Subcutaneous abdominal adipose tissue (tissue), 5 donors: ENCODE data around the gene CAP1.
"Not testable (repeated sequence)": the region's sequence is repeated elsewhere in the genome, so short reads cannot be mapped to it uniquely, and the experiment has no call there.

ENCODE experiments used
- H3K27ac ChIP-seq: one replicate; pipeline ENCODE4 v1.7.0; 2013; ENCODE audit warnings: low read depth, mild to moderate bottlenecking, inconsistent platforms, low read length, moderate library complexity
- H3K27me3 ChIP-seq, 5 donors: one replicate each; pipeline ENCODE4 v1.7.0; 2013; ENCODE audit warnings: low read length in 5 of 5, inconsistent platforms in 1 of 5; ENCODE audit not compliant: control insufficient read depth in 5 of 5, insufficient read depth in 4 of 5
- H3K36me3 ChIP-seq, 5 donors: one replicate each; pipeline ENCODE4 v1.7.0; 2013; ENCODE audit warnings: low read length in 5 of 5; ENCODE audit not compliant: control insufficient read depth in 5 of 5, insufficient read depth in 5 of 5
- H3K4me1 ChIP-seq, 5 donors: one replicate each; pipeline ENCODE4 v1.7.0; 2013; ENCODE audit warnings: low read length in 5 of 5, mild to moderate bottlenecking in 3 of 5, moderate library complexity in 1 of 5; ENCODE audit not compliant: control insufficient read depth in 5 of 5, insufficient read depth in 5 of 5
- H3K4me3 ChIP-seq, 5 donors: one replicate each; pipeline ENCODE4 v1.7.0; 2013; ENCODE audit warnings: low read length in 5 of 5, low read depth in 1 of 5
- H3K9ac ChIP-seq, 5 donors: one replicate each; pipeline ENCODE4 v1.7.0; 2013; ENCODE audit warnings: low read length in 5 of 5, mild to moderate bottlenecking in 4 of 5, moderate library complexity in 3 of 5
- H3K9me3 ChIP-seq, 5 donors: one replicate each; pipeline ENCODE4 v1.7.0; 2013; ENCODE audit warnings: low read length in 5 of 5; ENCODE audit not compliant: control insufficient read depth in 5 of 5
- donor health status: healthy.
- donor health status: healthy.
- donor health status: healthy.
- donor health status: healthy.
- donor health status: healthy.

Gene CAP1

GRCh38 chr1:40030528-40031135 is 9.9 kb upstream of the CAP1 start:
- Histone ChIP-seq H3K27me3 (no peaks in the 10 kb centered on the region), H3K27ac (no peak overlapping the region), H3K36me3 (no peaks in the 10 kb centered on the region), H3K9ac (no peak overlapping the region), H3K4me1 (peaks cover 0 to 6% (median 0%) of the 10 kb centered on the region in 5 donors), H3K9me3 (peaks cover 0 to 5% (median 5%) of the 10 kb centered on the region in 5 donors), H3K4me3 (no peak overlapping the region)

DNA sequence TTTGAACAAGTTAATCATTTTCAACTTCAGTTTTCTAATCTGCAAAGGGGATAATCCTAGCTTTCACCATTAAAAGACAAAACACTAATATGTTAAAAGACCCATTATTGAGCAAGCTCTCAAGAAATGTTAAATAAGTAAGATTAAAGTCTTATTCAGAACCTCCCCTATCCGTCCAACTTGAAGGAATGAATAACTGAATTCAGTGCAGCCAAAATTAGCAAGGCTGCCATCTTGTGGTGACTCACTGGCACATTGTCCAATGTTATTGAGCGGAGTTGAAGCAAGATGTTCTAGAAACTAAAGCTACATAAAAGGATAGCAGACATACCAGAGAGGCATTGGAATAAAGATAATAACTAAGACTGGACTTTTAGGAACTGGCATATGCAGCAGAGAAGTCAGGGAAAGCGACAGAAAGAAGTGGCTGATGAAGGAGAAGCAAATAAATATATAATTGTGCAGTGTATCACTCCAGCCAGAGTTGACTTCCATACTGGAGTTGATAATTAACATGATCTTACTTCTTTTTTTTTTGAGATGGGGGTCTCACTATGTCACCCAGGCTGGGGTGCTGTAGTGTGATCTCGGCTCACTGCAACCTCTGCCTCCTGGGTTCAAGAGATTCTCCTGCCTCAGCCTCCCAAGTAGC is 8.2 kb upstream of the CAP1 start:
- no peak overlapping the region for H3K9ac ChIP-seq
- no peaks in the 10 kb centered on the region for H3K9me3 ChIP-seq
- peaks cover 3 to 18% (median 14%) of the 10 kb centered on the region in 5 donors for H3K4me1 ChIP-seq
- H3K27ac ChIP-seq = no peak overlapping the region
- no peak overlapping the region for H3K4me3 ChIP-seq
- H3K36me3 ChIP-seq = no peaks in the 10 kb centered on the region
- H3K27me3 ChIP-seq = no peaks in the 10 kb centered on the region

GRCh38 chr1:40034869-40035268 is 5.7 kb upstream of the CAP1 start:
- Histone ChIP-seq H3K4me3 (no peak overlapping the region), H3K9ac (no peak overlapping the region), H3K36me3 (no peaks in the 10 kb centered on the region), H3K4me1 (peaks cover 6 to 35% (median 28%) of the 10 kb centered on the region in 5 donors), H3K27ac (no peak overlapping the region), H3K9me3 (no peaks in the 10 kb centered on the region), H3K27me3 (no peaks in the 10 kb centered on the region)

DNA sequence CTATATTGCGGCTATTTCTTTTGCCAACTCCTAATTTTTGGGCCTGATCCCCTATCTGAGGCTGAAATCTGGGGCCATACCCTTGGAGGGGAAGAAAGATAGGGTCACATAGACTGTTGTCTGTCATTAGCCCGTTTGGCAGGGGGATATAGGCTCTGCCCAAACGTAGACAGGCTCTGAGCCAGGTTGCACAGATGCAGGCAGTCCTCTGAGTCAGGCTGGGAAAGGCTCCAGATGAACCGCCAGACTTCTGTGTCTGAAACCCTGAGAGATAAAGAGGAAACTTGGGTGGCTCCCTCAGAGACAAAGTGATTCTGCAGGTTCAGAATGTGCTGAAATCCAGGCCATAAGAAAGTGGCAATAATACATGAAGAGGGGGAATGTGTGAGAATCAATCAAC is 4.0 kb upstream of the CAP1 start:
- no peaks in the 10 kb centered on the region for H3K27me3 ChIP-seq
- H3K4me3 ChIP-seq = no peak overlapping the region
- no peaks in the 10 kb centered on the region for H3K9me3 ChIP-seq
- H3K27ac ChIP-seq = peak overlapping the region; percentile 15
- H3K36me3 ChIP-seq = no peaks in the 10 kb centered on the region
- H3K4me1 ChIP-seq = peaks cover 6 to 46% (median 35%) of the 10 kb centered on the region in 5 donors
- H3K9ac ChIP-seq = peak overlapping the region in 2 of 5 donors; percentile 52 to 56

DNA sequence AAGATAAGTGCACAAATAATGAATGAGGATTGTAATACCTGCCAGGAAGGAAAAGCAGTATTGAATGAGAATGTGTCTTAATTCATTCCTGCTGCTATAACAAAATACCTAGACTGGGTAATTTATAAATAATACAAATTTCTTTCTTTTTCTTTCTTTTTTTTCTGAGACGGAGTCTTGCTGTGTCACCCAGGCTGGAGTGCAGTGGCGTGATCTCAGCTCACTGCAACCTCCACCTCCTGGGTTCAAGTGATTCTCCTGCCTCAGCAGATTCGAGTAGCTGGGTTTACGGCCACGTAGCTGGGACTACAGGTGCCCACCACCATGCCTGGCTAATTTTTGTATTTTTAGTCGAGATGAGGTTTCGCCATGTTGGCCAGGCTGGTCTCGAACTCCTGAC is 3.3 kb upstream of the CAP1 start:
- H3K27me3 ChIP-seq, H3K4me3 ChIP-seq, H3K27ac ChIP-seq, H3K9me3 ChIP-seq, H3K36me3 ChIP-seq: not testable (repeated sequence)
- peak overlapping the region in 1 of 5 donors; percentile 56 for H3K9ac ChIP-seq
- peaks cover 9 to 53% (median 42%) of the 10 kb centered on the region in 5 donors for H3K4me1 ChIP-seq

DNA sequence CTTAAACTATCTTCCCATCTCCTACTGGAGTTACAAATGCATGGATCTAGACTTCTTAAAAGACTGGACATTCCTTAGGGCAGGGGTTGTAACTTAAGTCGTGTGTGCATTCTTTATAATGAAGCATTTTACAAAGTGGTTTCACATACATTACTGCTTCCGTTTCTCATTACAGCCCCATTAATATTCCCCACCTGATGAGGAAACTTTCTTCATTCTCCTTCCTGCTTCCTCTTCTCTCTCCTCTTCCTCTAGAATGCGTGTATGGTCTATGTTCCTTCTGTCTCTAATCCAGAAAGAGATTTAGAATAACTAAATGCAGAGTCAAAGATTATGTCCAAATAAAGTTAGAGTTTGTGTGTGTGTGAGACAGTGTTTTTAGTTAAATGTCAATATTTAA is 1.8 kb upstream of the CAP1 start:
- Histone ChIP-seq H3K4me3 (no peak overlapping the region), H3K27ac (peak overlapping the region; percentile 98), H3K4me1 (peaks cover 12 to 67% (median 55%) of the 10 kb centered on the region in 5 donors), H3K9me3 (no peaks in the 10 kb centered on the region), H3K27me3 (no peaks in the 10 kb centered on the region), H3K9ac (peak overlapping the region in 3 of 5 donors; percentile 93 to 99 (median 98)), H3K36me3 (peaks cover 0 to 5% (median 3%) of the 10 kb centered on the region in 5 donors)

DNA sequence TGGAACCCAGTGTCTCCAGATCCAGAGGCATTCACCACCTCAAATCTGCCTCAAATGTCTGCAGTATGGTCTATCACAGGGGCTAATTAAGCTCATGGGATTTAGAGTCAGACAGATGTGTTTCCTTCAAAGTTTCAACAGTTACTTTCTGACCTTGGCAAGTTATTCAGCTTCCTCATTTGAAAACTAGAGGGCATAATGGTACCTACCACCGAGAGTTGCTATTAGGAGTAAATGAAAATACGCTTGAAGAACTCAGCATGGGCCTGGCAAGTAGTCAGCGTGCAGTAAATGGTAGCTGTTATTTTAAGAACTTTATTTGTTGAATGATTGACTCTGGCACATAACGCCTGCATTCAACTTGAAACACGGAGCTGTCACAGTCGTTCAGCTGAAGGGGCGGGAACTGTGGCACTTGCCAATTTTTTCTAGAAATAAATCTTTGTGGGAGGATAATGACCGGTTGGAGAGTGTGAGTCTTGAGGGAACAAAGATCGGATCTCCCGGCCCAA is 1.2 kb upstream of the CAP1 start:
- Histone ChIP-seq H3K27me3 (no peaks in the 10 kb centered on the region), H3K4me1 (peaks cover 12 to 72% (median 61%) of the 10 kb centered on the region in 5 donors), H3K9me3 (no peaks in the 10 kb centered on the region), H3K27ac (peak overlapping the region; percentile 98), H3K4me3 (peak overlapping the region; percentile 79 to 98 (median 96)), H3K9ac (peak overlapping the region; percentile 44 to 99 (median 93)), H3K36me3 (peaks cover 0 to 5% (median 3%) of the 10 kb centered on the region in 5 donors)

DNA sequence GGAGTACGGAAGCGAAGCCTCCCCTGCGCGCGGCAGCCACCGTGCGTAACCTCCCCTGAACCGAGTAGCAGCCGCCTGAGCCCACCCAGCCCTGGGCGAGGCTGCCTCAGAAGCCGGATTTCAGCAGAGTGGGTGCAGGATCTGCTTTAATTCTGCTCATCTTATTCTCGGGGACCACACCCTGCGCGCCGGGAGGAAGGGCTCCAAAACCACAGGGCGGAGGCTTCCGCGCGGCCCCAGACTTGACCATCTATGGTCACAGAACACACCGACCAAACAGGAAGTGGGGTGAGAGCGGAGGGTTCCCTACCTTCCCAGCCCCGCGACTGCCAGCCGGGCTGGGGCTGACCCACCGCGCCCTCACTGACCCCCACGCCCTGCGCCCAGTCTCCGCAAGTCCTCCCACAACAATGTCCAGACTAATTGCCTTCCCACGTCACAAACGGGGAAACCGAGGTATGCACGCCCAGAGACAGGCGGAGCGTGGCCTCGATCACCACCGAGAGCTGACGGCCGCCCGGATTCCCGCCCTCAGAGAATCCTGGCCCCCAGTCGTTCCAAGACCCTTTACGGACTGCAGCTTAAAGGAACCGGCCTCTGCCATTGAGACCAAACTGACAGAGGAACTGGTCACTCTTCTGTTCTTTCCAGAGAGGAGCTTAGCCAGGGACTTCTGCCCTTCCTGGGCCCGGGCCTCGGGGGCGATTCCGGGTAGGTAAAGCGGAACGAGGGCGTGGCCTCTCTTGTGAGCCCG is 595 bp upstream of the CAP1 start:
- Histone ChIP-seq H3K9me3 (no peaks in the 10 kb centered on the region), H3K4me3 (peak overlapping the region; percentile 79 to 98 (median 96)), H3K9ac (peak overlapping the region; percentile 44 to 99 (median 93)), H3K4me1 (peaks cover 12 to 70% (median 64%) of the 10 kb centered on the region in 5 donors), H3K27ac (peak overlapping the region; percentile 98), H3K27me3 (no peaks in the 10 kb centered on the region), H3K36me3 (peaks cover 0 to 6% (median 3%) of the 10 kb centered on the region in 5 donors)

- Histone ChIP-seq H3K36me3 (peaks cover 0 to 8% (median 3%) of the 10 kb centered on the region in 5 donors), H3K27me3 (no peaks in the 10 kb centered on the region), H3K9ac (peak overlapping the region; percentile 84 to 99 (median 96)), H3K4me1 (peaks cover 12 to 78% (median 65%) of the 10 kb centered on the region in 5 donors), H3K4me3 (peak overlapping the region; percentile 84 to 98 (median 96)), H3K9me3 (no peaks in the 10 kb centered on the region), H3K27ac (peak overlapping the region; percentile 64)
These were observed 923 bp downstream of the CAP1 start for GRCh38 chr1:40041466-40041838.
